Lower leg skin (tissue), 4 donors: ENCODE measurements around the gene SLC35B2. TPM values are rescaled to one million over a fixed set of nuclear protein-coding genes. Genes with fewer than 3 reads are reported as not detected.

ENCODE experiments used
- DNase-seq, 2 donors: peaks; one replicate each; pipeline ENCODE4 v3.0.0-alpha.2; 2019; ENCODE audit warnings: low spot score in 2 of 2
- H3K4me3 ChIP-seq: fragments of 200-600 bp; sonication (generic); 2 replicates; pipeline ENCODE4 v1.5.1; 2017; ENCODE audit warnings: mild to moderate bottlenecking, low read depth; ENCODE audit not compliant: poor library complexity, severe bottlenecking
- POLR2A ChIP-seq, 2 donors: fragments of 450-650 bp; IDR thresholded peaks; one replicate each; pipeline ENCODE4 v1.6.1; 2016 to 2017; ENCODE audit warnings: antibody characterized with exemption in 2 of 2, mild to moderate bottlenecking in 1 of 2, moderate library complexity in 1 of 2
- WGBS, 2 donors: methylation state at CpG; one replicate each; pipeline ENCODE4 v1.1.5; 2018; 5-methylcytosine and 5-hydroxymethylcytosine counted together
- intact Hi-C: fragments of 100-400 bp; cut with DNase I; formaldehyde crosslinking; loops from one replicate; pipeline ENCODE4 v1.15.0; 2023; ENCODE audit warnings: low total_unique reads
- total RNA-seq, 4 donors: library from RNA; depleted of rRNA; stranded (reverse); fragments of >200 nt; gene quantifications; one replicate each; pipeline ENCODE4 v1.1.0, GENCODE V29; 2016
- TF ChIP-seq, protein P1 (sequence below), 3 donors: fragments of 450-650 bp; IDR thresholded peaks; one replicate each; pipeline ENCODE4 v1.5.1; 2016; ENCODE audit warnings: antibody characterized with exemption in 3 of 3, mild to moderate bottlenecking in 3 of 3, moderate library complexity in 2 of 3

Gene SLC35B2
- total RNA-seq, 4 donors from 2014 or later: 18.0 to 40.6 (median 32.6) TPM

DNA sequence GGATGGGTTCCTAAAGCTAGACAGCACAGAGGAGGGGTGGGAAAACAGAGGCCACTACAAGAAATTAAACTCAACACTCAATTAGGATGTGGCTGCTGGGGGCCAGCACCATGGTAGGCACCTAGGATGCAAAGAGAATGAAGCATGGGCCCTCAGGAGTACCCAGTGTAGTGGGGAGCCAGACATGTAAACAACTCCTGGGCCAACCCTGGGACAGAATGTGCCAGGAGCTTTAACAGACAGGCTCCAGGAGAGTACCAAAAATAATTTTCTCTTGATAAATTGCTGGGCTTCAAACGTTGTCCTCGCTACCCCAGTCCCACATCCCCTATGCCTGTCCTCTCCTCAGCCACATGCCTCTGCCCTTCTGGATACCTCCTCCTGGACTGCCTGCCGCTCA lies 14.6 kb upstream of the SLC35B2 start:
- TF ChIP-seq, protein P1, sequence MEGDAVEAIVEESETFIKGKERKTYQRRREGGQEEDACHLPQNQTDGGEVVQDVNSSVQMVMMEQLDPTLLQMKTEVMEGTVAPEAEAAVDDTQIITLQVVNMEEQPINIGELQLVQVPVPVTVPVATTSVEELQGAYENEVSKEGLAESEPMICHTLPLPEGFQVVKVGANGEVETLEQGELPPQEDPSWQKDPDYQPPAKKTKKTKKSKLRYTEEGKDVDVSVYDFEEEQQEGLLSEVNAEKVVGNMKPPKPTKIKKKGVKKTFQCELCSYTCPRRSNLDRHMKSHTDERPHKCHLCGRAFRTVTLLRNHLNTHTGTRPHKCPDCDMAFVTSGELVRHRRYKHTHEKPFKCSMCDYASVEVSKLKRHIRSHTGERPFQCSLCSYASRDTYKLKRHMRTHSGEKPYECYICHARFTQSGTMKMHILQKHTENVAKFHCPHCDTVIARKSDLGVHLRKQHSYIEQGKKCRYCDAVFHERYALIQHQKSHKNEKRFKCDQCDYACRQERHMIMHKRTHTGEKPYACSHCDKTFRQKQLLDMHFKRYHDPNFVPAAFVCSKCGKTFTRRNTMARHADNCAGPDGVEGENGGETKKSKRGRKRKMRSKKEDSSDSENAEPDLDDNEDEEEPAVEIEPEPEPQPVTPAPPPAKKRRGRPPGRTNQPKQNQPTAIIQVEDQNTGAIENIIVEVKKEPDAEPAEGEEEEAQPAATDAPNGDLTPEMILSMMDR (IDR thresholded peaks at IDR 0.05): no peak
- no peak for TF ChIP-seq POLR2A (IDR thresholded peaks at IDR 0.05)
- WGBS, 2 donors: 70 to 78% methylated on average over 3 of the region's 3 CpGs
- H3K4me3 ChIP-seq: no peak overlapping the region
- no peak for DNase-seq
- intact Hi-C loops: loop anchor here (5.0 kb wide), 1 partner anchor 65 kb away; no protein-coding TSS in a partner anchor

DNA sequence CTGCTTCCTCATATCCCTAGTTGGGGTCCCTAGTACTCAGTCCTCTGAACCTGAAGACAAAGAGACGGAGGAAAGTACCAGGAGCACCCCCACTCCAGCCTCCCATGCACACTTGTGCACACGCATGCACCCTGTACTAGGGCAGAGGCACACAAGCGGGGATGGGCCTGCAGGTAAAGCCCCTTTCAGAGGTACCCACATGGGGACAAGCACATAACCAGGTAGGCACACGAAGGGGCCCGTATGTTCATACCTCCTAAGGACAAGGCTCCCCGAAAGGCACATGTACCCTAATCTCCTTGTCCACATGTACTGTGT lies 14.0 kb upstream of the SLC35B2 start:
- H3K4me3 ChIP-seq: no peak overlapping the region
- intact Hi-C loops: loop anchor here (5.0 kb wide), 1 partner anchor 66 kb away; no protein-coding TSS in a partner anchor
- TF ChIP-seq, protein P1 (IDR thresholded peaks at IDR 0.05): no peak
- no peak for TF ChIP-seq POLR2A (IDR thresholded peaks at IDR 0.05)
- no peak for DNase-seq
- WGBS, 2 donors: 85 to 92% methylated on average over 6 of the region's 6 CpGs

DNA sequence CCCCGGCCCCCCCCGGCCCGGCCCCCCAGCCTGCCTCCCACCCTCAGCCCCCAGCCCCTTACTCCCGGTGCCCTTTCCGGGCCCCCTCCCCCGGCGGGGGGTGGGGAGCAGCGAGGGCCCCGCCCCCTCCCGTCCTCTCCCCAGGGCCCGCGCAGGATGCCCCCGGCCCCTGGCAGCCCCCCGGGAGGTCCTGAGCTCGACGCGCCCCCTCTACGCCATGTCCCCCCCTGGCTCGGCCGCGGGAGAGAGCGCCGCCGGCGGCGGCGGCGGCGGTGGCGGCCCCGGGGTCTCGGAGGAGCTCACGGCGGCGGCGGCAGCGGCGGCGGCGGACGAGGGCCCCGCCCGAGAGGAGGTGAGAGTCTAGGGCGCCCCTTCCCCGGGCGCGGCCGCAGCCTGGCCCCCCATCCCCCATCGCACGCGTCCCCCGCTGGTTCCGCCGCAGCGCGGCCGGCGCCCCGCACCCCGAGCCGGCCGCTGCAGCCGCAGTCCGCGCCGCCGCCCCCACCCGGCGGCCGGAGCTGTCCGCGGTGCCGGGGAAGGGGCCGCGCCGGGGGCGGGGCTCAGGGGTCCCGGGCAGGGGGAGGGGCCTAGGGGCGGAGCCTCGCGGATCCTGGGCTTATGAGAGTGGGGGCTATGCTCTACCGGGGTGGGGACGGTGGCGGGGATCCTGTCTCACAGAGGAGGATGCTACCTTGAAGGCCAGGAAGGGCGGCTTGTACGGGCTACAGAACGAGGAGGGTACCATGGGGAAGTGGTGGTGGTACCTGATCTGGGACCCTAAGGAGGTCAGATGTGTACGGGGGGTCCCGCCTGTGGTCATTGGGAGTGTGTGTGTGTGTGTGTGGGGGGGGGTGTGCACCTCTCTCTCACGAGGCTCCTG lies 13.4 kb upstream of the SLC35B2 start:
- no peak for DNase-seq
- intact Hi-C loops: loop anchor here (5.0 kb wide), 1 partner anchor 67 kb away; no protein-coding TSS in a partner anchor
- no peak overlapping the region for H3K4me3 ChIP-seq
- 8 to 13% methylated on average over 11 to 12 of the region's 90 CpGs for WGBS, 2 donors
- no peak for TF ChIP-seq POLR2A (IDR thresholded peaks at IDR 0.05)
- TF ChIP-seq, protein P1 (IDR thresholded peaks at IDR 0.05): no peak

DNA sequence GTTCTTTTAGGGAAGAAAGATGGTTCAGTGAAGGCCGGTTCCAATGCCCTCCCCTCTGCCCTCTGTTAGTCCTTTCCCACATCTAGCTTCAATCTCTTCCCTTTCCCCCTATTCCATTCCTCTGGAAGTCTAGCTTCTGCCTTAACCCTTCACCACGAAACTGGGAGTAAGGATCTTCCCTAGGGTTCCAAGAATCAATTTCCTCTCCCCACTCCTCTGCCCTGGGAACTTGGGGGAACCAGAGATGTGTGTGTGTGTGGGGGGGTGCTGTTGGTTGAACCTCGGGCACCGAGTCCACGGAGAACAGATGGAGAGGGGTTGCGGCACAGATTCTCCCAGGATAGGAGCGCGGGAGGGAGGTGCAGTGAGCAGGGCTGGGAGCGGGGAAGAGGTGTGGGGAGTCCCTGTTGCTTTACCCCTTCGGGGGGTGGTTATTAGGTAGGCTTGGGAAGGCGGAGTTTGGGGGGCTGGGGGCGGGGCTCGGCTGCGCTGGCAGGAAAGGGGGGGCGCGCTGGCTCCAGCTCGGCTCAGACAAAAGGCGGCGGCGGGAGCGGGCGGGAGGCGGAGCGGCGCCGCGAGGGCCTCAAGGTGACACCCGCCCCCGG lies 12.7 kb upstream of the SLC35B2 start, which contains the start of gene TMEM151B:
TSS of gene TMEM151B (plus strand) at position 530 of the 605 bp plus-strand sequence. CDS start 293 bp downstream, outside the sequence.
- intact Hi-C loops: loop anchor here (5.0 kb wide), 1 partner anchor 67 kb away; no protein-coding TSS in a partner anchor
- WGBS, 2 donors: 33 to 39% methylated on average over 11 to 12 of the region's 29 CpGs

DNA sequence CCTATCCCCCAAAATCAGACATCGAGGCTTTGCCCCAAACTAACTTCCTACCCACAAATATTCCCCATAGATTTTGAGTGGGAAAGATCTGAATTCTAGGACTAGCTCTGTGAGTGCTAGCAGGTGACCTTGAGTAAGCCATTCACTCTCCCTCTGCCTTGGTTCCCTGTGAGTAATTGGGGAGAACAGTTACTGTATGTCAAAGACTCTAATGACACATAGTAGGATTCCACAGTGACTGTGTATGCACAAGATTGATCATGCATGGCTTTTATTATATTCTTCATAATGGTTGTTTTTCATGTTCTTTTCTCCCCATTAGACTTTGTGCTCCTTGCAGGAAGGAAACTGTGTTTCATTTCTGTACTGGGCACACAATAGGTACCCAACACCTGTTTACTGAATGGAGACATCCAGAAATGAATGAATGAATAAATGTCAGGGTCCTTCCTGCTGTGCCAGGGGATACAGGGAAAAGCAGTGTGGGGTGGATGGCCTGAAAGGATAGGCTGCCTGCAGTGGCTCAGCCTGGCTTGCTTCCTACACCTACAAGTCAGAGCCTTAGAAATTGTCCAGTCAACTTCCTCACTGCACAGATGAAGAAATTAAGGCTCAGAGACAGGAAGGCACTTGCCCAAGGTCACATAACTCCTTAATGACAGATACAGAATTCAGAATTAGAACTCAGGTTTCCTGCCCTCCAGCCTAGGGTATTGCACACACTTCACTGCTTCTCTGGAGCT lies 12.0 kb upstream of the SLC35B2 start:
- no peak overlapping the region for H3K4me3 ChIP-seq
- WGBS, 2 donors: 65 to 67% methylated on average over 1 of the region's 1 CpG
- intact Hi-C loops: no loop called here
- TF ChIP-seq, protein P1 (IDR thresholded peaks at IDR 0.05): no peak
- no peak for TF ChIP-seq POLR2A (IDR thresholded peaks at IDR 0.05)
- DNase-seq: no peak

More for the DNA sequence above, 12.7 kb upstream of the SLC35B2 start, which contains the start of gene TMEM151B:
- TF ChIP-seq, protein P1 (IDR thresholded peaks at IDR 0.05): no peak
- no peak for TF ChIP-seq POLR2A (IDR thresholded peaks at IDR 0.05)
- no peak within 1 kb of the TSS for H3K4me3 ChIP-seq
- DNase-seq: no peak
